HuH-7 (cell line): Measurements from ENCODE around the gene SMIM23.

Source experiments
- DNase-seq: peaks from one replicate; pipeline ENCODE4 v3.0.0; 2011; ENCODE audit warnings: low spot score

Gene SMIM23

DNA sequence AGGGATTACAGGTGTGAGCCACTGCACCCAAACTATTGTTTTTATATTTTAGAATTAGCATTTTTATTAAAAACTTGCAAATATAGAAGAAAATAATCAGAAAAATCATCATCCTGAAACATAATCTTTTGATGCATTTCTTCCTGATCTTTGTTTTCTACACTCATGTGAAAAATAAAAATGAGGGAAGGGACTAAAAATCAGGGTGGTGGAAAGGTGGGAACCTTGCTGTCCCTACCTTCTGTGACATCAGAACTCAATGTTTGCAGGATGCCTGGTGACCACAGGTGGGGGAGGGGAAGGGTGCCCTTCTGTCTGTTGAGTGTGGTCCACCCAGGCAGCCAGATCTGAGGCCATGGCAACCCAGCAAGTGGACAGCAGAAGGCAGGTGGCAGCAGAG, at the start of gene SMIM23:
Gene SMIM23 (plus strand): TSS at position 301 of the 400 bp plus-strand sequence. CDS start 55 bp downstream, at position 356.
- DNase-seq, result no peak

DNA sequence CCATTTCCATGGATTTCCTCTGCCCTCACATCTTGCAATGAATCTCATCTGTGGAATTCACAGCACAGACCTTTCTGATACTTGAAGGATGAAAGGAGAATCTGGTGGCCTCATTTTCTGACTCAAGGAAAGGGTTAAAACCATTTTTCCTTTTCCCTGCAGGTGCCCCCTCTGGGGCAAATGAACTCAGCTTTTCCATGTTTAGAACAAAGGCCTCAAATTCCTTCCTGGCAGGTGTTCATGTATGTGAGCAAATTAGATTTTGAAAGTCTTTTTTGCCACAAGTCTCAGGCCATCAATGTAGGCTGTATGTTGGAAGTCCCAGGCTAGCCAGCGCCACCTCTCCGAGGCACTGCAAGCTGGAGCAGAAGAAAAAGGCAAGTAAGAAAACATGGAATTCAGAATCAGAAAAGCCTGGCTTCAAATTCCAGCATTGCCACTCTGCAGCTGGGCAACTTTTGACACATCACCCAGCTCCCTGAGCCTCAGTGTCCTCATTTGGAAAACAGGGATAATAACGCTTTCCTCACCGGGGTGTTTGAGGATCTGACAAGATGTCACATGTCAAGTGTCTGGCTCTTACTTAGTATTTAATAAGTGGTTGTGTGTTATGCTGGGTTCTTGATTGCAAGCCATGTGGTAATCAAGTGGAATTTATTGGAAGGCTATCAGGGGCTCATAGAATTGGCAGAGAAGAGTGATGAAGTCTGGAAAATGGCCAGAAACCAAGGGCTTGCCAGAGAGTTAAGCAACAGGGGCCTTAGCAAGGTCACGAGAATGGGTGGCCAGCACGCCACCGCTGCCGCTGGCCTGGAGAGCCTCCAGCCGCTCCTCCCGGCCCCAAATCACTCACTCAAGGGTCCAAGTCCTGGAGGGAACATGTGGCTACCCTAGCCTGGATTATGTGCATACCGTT, 48.4 kb upstream of the SMIM23 start:
- DNase-seq, result no peak

DNA sequence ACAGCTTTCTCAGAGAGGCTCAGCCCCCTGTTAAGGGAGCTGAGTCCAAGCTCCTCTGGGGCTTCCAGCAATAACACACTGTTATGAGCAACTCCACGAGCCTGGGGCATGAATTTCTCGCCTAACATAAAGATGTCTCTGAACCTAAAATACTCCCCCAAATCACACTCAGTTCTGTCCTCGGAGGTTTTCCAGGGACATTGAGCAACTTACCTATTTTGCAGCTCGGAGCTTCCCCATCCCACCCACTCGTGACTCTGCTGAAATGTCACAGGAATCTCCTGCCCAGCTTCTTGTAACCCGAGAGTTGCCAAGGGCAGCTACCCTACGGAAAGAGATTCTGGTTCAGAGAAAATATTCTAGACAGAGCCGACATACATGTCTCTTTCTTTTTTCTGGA, 47.1 kb upstream of the SMIM23 start:
- no peak for DNase-seq

DNA sequence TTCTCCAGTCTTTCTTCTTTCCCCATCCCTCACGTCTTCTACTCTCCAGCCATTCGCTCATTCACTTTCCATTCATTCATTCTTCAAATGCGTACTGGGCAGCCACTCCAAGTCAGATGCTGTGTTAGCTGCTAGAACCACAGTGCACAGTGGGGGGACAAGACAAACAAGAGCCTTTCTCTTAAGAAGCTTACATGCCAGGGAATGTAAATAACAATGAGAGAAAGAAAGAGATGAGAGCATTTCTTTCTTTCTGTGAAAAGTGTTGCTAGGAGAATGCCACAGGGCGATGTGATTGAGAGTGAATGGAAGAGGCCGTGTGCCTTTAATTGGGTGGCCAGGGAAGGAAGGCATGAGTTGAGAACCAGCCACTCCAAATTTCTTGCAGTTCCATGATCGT, 46.3 kb upstream of the SMIM23 start:
- no peak for DNase-seq

DNA sequence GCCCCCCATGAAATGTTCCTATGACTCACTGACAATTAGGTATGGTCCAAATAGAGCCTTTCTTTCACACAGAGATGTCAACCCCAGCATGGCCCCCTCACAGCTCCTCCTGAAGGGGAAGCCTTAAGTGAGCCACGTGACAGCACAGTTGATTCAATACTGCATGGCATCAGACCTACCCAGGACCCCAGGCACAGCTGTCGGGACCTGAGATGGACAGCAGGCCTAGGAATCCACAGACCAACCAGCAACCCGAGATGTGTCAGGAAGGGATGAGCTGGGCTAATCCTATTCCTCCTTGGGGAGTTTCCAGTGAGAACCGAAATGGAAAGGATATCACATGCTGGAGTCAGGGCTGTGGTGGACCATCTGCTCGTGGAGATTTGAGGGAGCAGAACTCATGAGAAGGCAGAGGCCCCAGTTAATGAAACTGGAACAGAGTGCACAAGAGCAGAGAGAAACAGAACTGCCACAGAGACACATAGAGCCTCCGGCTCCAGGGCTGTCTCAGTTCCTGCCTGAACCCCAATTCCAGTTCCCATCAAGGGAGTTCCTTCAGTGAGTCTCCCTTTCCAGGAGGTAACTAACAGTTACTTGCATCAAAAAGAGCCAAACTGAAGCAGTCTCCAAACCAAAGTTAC, 42.1 kb upstream of the SMIM23 start:
- DNase-seq, result no peak

DNA sequence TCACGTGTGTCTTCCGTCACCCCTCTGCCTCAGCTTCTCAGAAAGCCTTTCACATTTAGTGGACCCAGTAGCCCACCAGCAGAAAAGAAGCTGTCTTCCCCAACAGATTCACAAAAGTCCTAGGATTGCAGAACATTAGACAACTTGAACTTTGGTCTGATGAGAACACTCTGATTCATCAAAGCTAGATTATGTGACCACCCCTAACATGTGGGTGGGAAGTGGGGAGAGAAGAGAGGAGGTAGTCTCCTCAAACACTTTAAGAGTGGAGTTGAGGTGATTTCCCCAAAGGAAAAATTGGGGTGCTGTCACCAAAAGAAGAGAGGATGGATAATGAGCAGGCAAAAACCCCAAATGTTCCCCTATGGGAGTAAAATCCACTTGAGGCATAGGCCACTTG, 41.4 kb upstream of the SMIM23 start:
- DNase-seq, result no peak

DNA sequence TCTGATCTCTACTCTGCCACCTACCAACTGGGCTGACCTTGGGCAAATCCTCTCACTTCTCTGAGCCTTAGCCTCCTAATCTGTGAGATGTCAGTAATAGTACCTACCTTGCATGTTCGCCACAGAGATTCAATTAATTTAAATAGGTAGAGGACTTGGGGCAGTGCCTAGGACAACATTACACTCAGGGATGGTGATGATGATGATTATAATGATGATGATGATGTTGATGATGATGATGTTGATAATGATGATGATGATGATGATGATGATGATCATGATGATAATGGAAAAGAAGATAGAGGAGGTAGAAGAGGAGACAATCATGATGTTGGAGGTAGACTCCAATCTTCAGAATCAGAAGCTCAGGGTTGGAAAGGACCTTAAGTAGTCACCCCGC, 40.7 kb upstream of the SMIM23 start:
- DNase-seq, result no peak

DNA sequence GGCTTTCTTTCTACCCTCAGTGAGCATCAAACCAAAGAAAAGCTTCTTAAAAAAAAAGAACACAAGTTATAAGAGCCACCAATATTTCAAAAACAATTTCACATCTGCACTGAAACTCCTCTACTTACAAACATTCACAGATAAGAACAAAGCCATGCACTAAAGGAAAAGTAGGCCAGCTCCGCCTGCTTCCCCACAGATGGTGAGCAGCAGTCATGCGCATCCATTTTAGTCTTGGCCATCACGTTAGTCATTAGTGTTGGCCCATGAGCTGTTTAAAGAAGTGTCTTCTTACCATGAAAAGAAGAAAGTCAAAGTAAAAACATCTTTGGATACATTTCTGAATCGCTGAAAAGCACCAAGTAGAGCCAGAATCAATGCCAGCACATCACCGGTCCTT, 40.0 kb upstream of the SMIM23 start:
- DNase-seq, result no peak

DNA sequence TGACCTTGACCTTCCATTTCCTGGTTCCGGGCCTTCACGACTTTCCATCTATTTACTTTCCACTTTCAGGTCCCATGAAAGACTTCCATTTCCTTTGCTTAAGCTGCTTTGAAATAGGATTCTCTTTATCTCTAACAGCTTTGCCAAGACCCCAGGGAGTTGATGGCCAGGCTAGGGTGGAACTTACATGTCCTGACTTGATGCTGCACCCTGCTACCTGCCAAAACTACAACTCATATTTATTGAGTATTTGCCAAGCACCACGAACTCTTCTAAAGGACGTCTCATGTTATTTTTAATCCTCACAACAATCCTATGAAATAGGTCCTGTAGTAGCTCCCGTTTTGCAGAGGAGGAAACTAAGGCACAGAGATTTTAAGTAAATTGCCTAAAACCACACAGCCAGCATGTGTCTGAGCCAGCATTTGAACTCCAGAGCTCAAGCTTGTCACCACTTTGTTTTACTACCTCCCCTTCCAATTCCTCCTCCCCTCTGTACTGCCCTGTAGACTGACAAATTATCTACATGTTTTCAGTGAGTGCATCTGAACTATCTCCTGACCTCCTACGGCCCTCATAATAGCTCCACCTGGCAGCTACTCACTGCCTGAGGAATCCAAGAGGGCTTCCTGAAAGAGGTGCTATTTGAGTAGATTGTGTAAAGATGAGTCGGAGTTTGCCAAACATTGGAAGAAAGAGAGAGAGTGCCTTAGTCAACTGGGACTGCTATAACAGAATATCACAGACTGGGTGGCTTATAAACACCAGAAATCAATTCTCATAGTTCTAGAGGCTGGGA, 38.4 kb upstream of the SMIM23 start:
- DNase-seq, result no peak

DNA sequence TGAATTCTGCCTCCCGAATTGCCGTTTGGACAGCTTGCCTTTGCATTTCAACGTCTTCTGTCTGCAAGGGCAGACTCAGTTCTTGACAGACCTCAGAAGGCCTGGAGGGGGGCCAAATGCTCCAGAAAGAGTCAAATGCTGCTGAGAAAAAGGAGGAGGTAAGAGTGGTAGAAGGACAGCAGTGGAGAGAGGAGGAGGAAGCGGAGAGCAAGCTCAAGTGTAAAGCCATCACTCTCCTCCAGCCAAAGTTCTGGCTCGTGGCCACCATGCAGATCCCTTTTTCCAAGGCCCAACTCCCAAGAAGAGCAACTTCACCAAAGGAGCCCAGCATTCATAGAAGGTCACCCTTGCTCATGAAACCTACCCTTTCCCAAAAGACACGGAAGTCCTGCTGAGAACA, 36.9 kb upstream of the SMIM23 start:
- DNase-seq, result no peak

DNA sequence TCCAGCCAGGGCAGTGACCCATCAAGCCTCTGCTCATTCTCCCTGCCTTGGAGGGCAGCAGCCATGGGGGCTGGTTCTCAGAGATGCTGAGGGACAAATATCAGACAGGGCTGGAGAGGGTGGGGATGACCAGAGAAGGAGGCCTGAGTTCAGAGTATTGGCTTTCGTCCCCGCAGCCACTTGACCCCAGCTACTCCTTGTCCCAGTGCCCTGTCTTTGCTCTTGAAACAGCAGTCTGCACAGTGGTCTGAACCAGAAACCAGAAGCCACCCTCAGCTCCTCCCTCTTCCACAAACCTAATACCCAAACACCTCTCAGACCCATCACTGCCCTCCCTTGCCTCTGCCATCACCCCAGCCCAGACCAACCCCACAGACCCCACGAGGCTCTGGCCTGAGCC, 36.3 kb upstream of the SMIM23 start:
- DNase-seq, result no peak

DNA sequence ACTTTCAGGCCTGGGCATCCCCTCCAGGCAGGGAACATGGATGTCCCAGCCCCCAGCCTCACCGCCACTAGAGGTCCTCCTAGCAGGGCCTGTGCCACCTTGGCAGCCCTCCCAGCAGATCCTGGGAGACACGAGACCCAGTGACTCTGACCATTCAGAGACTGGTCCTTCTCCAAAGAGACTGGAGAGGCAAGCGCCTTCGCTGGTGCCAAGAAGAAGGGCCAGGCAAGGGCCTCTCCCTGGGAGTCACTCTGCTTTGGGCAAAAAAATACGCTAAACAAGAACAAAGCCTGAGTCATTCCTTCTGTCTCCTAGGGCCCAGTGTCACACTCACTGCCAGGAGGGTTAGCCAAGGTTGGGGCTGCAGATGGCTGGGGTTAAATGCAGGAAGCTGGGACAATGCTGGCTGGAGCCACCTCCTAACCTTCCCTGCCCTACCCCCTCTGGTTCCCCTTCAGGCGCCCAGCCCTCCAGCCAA, 35.3 kb upstream of the SMIM23 start:
- DNase-seq, result peak; percentile 44

DNA sequence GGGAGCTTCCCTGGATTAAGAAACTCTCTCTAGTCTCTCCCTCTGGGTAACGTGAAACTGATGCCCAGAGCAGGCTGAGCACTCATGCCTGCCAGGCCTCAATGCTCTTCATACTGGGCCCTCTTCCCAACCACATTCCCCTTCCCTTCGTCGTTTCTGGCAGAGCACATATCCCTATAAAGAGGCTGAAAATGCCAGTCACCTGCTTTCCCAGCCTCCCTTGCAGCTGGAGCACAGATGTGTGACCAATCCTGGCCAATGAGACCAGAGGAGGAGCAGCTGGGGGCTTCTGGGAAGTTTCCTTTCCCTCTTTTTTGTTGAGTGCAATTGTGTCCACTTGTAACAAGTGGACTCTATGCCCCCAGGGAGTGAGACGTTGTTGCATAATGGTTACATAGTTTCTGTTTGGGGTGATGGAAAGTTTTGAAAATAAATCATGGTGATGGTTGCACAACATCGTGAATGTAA, 30.2 kb upstream of the SMIM23 start:
- DNase-seq, result peak; percentile 16

DNA sequence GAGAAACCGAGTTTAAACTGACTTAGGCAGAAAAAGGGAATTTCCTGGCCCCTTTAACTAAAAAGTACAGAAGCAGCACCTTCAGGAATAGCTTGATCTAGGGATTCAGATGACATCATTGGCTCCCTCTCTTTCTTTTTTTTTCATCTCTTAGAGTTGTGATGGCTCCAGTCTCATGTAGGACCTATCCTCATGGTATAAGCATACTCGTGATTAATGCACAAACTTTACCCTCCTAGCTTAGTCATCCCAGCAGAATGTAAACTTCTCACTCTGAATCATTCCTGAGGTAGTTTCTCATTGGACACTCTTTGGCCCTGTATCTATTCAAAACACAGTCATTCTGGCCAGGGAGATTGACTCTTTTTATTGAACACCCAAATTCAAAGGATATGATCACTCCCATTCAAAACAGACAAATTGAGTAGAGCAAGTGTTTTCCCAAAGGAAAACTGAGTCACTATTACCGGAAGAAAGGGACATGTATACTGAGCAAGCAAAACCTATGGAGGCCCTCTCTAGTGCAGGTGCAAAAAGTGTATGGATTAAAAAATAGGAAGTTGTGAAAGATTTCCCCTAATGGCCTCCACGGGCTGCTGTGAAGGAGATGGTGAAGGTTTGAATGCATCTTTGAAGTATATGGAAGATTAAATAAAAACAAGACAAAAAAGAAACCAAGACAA, 27.6 kb upstream of the SMIM23 start:
- no peak for DNase-seq

DNA sequence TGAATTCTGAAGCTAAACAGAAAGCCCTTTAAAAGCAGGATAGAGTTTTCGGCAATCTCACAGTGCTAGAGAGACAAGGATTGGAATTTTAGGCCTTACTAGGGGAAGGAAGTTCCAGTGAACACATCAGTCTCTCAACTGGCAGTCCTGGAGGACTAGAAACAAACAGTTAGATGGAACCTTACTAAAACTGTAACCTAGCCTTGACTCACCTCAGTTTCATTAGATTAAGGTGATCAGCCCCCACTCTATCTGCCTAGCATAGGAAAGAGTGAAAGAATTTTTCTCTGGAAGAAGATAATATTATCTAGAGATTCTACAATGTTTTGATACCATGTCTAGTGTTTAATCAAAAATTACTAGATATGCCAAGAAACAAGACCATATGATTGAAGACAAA, 25.8 kb upstream of the SMIM23 start:
- no peak for DNase-seq

DNA sequence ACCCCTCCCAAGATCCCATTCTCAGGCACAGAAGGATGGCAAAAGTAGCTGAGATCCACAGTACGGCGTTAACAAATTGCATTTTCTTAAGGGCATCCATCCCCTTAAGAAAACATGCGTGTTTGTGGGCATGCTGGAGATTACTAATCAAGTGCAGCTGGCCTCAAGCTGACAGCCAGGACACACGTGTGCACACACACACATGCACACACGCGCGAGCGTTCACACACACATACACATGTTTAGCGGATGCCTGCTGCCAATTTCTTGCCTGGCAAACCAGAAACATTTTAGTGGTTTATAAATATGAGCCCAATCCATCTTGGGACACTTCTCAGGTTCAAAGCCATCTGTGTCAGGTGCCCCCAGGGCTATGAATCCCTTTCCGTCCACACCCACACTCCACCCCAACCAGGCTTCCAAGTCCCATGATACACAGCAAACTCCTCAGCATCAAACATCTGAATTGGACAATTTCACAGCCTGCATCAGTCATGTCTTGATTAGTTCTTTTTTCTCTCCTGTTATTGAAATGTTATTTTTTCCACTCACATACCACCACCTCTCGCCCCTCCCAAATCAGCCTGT, 23.5 kb upstream of the SMIM23 start:
- DNase-seq, result no peak

DNA sequence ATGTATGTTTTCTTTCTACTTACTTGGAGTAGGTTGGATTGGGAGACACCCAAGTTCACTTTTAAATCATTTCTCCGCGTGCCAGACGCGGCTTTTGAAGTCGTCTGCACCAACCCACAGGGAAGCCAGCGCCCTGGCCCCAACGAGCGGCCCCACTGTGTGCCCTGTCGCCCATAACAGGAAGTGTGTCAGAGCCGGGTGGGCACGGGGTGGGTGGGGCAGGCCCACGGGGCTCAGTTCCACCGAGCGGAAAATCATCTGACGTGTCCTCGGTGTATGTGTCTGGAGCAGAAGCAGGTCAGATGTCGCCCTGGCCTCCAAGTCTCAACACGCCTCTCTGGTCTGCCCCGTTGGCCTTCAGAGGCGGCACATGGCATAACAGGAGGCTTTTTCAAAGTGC, 22.7 kb upstream of the SMIM23 start:
- DNase-seq, result no peak

DNA sequence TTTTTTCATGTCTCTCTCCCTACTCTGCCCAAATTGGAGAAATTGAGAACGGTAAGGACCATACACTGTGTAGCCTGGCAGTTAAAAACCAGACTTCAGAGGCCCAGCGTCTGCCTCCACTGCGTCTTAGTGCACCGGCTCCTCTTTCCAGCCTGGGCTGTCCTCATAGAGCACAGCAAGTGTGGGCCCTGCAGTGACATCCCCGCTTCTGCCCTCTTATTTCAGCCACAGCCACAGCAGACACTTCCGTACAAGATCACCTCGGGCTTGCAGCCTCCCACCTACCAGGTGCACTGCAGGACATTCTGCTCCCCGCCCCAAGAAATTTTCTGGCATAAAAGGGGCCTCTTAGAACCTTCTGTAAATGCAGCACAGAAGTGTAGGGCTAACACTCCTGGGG, 21.4 kb upstream of the SMIM23 start:
- no peak for DNase-seq

DNA sequence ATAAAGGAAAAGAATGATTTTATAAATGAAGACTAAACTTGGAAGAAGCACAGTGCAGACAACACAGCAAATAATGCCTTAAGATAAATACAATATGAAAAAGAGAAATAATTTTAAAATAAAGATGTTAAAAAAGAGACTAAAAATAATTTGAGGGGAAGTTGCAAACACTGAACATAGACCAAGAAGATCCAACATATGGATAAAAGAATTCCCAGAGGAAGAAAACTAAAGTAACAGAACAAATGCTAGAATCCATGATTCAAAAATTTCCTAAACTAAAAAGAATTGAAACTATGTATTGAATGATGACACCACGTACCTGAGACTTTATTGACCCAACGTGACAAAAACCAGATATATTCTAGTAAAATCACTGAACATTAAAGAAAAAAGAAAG, 18.7 kb upstream of the SMIM23 start:
- DNase-seq, result no peak

DNA sequence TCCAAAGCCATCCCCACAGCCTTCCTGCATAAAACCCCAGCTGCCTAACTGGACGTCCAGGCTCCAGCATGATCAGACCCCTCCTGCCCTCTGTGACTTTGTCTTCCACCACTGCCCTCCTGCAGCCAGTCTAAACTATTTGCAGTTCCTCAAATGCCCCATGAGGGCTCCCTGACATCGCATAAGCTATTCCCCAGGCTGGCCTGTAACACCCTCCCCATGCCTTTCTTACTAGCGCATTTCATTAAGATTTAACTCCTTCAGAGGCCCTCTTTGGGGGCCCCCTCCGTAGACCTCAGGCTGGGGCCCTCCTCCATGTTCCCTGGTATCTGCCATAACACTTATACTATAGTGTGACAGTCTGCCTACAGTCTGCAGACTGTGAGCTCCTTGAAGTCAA, 15.5 kb upstream of the SMIM23 start:
- DNase-seq, result no peak

DNA sequence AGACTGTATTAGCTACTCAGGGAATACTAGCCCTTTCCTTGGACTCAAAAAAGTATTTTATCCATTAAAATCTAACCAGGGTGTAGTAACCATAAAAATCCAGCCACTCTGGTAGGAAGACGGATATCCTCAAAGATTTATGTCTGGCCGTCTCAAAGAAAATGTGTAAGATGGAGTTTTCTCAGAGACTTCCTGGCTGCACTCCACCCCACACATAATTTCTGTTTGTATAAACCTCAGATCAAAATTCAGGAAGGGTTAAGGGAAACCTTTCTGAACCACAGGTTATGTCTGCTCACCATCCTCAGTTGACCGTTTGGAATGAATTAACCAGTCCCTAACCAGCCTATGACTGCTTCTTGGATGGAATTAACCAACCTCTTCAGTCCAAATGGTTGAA, 13.8 kb upstream of the SMIM23 start:
- DNase-seq, result no peak

DNA sequence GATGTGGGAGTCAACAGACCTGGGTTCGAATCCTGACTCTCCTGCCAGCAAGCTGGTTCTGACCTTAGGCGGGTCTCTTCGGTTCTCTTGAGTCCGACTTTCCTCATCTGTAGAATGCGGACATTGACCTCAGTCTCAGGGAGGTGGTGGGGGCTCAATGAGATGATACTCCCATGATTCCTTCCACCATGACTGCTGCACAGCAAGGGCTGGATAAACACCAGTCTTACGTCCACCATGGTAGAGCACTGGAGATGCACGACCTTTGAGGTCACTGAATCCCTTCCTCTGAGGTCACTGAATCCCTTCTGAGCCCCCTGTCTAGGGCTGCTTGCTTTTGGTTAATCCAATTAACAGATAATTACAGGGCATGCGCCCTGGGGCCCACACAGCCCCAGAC, 12.5 kb upstream of the SMIM23 start:
- no peak for DNase-seq
